Endothelial cell of umbilical vein (primary cell): ENCODE data around the gene ADARB2. TPM values are rescaled to one million over a fixed set of nuclear protein-coding genes. Genes with fewer than 3 reads are reported as not detected.

Experiments used
- BruUV-seq: library from RNA; stranded (reverse); fragments of 400-500 nt; replicated peaks from 2 replicates; lab custom pipeline; 2021; lab: Mats Ljungman, UMichigan
- CTCF ChIA-PET: fragments of 300-600, 350-600 bp; sonication (Branson Sonifier 250); formaldehyde crosslinking; loops from one replicate; lab custom pipeline; 2021; ENCODE audit warnings: antibody characterized with exemption, inconsistent platforms; lab: Charles Lee
- POLR2A ChIA-PET: fragments of 300-600, 350-600 bp; sonication (Branson Sonifier 250); formaldehyde crosslinking; loops from one replicate; lab custom pipeline; 2021; ENCODE audit warnings: antibody characterized with exemption, inconsistent platforms; lab: Charles Lee
- DNase-seq: peaks from one replicate; pipeline ENCODE4 v3.0.0-alpha.2; 2011; ENCODE audit warnings: low read depth, low spot score
- FAIRE-seq: peaks from 2 replicates; lab custom pipeline; 2011; peaks lifted over from hg19 to GRCh38; lab: Jason Lieb, UNC
- H2AFZ ChIP-seq: 2 replicates; pipeline ENCODE4 v1.6.0; 2012; ENCODE audit warnings: low read depth, low read length, control low read depth, inconsistent platforms
- H3K27ac ChIP-seq: 2 replicates; pipeline ENCODE4 v1.5.1; 2011; ENCODE audit warnings: low read depth, mild to moderate bottlenecking, control low read depth, low read length, moderate library complexity; ENCODE audit not compliant: insufficient read depth
- H3K27me3 ChIP-seq, 2 experiments: 2 replicates each; pipeline versions ENCODE4 v1.6.0 to v1.6.1; 2011; ENCODE audit warnings: low read length in 2 of 2, mixed read lengths in 1 of 2; ENCODE audit not compliant: control insufficient read depth in 2 of 2, insufficient read depth in 2 of 2
- H3K36me3 ChIP-seq, 2 experiments: 2 replicates in 1 of 2; 3 replicates in 1 of 2; pipeline ENCODE4 v1.5.1; 2011; ENCODE audit warnings: low read length in 2 of 2, mild to moderate bottlenecking in 1 of 2, moderate library complexity in 1 of 2; ENCODE audit not compliant: control insufficient read depth in 2 of 2, insufficient read depth in 2 of 2; ENCODE audit errors: extremely low read depth in 1 of 2
- H3K4me1 ChIP-seq: 3 replicates; pipeline ENCODE4 v1.5.1; 2011; ENCODE audit warnings: mild to moderate bottlenecking, low read length; ENCODE audit not compliant: control insufficient read depth, insufficient read depth; ENCODE audit errors: extremely low read depth
- H3K4me2 ChIP-seq: 2 replicates; pipeline ENCODE4 v1.6.1; 2011; ENCODE audit warnings: low read length, control low read depth, mixed read lengths; ENCODE audit not compliant: insufficient read depth
- H3K4me3 ChIP-seq, 3 experiments: fragments of 200-600 bp in 1 of 3; sonication (generic), shearing (Covaris generic) in 1 of 3; replicated peaks in 1 of 3; 2 replicates each; pipeline ENCODE4 v1.5.1; 2011 to 2016; ENCODE audit warnings: control low read depth in 3 of 3, low read length in 3 of 3, mild to moderate bottlenecking in 2 of 3, inconsistent platforms in 1 of 3, low read depth in 1 of 3, moderate library complexity in 1 of 3; ENCODE audit not compliant: insufficient read depth in 1 of 3
- H3K79me2 ChIP-seq: 2 replicates; pipeline ENCODE4 v1.6.0; 2012; ENCODE audit warnings: low read length, inconsistent platforms; ENCODE audit not compliant: control insufficient read depth, insufficient read depth
- H3K9ac ChIP-seq: replicated peaks from 2 replicates; pipeline ENCODE3; 2011; ENCODE audit warnings: low read length, control low read depth; ENCODE audit not compliant: insufficient read depth; ENCODE audit errors: extremely low read depth
- H3K9me1 ChIP-seq: replicated peaks from 3 replicates; pipeline ENCODE4 v1.6.0; 2011; ENCODE audit warnings: mild to moderate bottlenecking, low read length; ENCODE audit not compliant: control insufficient read depth, insufficient read depth; ENCODE audit errors: extremely low read depth
- H3K9me3 ChIP-seq: replicated peaks from 2 replicates; pipeline ENCODE4 v1.5.1; 2012; ENCODE audit warnings: low read length, inconsistent platforms; ENCODE audit not compliant: control insufficient read depth, insufficient read depth
- H4K20me1 ChIP-seq: replicated peaks from 2 replicates; pipeline ENCODE3; 2011; ENCODE audit warnings: mild to moderate bottlenecking, low read length; ENCODE audit not compliant: control insufficient read depth, insufficient read depth; ENCODE audit errors: extremely low read depth
- CTCF ChIP-seq, 2 donors: IDR thresholded peaks; 1 replicate in 1 of 2; 2 replicates in 1 of 2; pipeline ENCODE4 v1.5.1; 2011; ENCODE audit warnings: low read length in 2 of 2, mild to moderate bottlenecking in 2 of 2, moderate library complexity in 2 of 2, control low read depth in 1 of 2, inconsistent platforms in 1 of 2, low read depth in 1 of 2; ENCODE audit not compliant: insufficient read depth in 1 of 2; ENCODE audit errors: extremely low read depth in 1 of 2
- EZH2 ChIP-seq: IDR thresholded peaks from 2 replicates; pipeline ENCODE4 v1.6.1; 2012; ENCODE audit warnings: borderline replicate concordance, low read depth, mild to moderate bottlenecking, moderate library complexity, low read length, inconsistent platforms; ENCODE audit not compliant: severe bottlenecking
- FOS ChIP-seq: IDR thresholded peaks from 2 replicates; pipeline ENCODE4 v1.6.1; 2011; ENCODE audit warnings: mild to moderate bottlenecking, low read length, moderate library complexity, borderline replicate concordance; ENCODE audit not compliant: insufficient read depth
- GATA2 ChIP-seq: IDR thresholded peaks from 2 replicates; pipeline ENCODE4 v1.7.0; 2011; ENCODE audit warnings: low read depth, mild to moderate bottlenecking, moderate library complexity, mixed read lengths, low read length; ENCODE audit not compliant: insufficient read length, insufficient read depth
- JUN ChIP-seq: IDR thresholded peaks from 2 replicates; pipeline ENCODE4 v1.6.1; 2011; ENCODE audit warnings: borderline replicate concordance, low read depth; ENCODE audit not compliant: insufficient read length, insufficient read depth
- MAX ChIP-seq: IDR thresholded peaks from 2 replicates; pipeline ENCODE4 v1.6.1; 2011; ENCODE audit not compliant: insufficient read depth, insufficient read length
- POLR2A ChIP-seq: IDR thresholded peaks from 2 replicates; pipeline ENCODE4 v1.6.1; 2012; ENCODE audit warnings: low read depth, mild to moderate bottlenecking, control low read depth, low read length
- POLR2AphosphoS5 ChIP-seq: IDR thresholded peaks from 2 replicates; pipeline ENCODE4 v1.6.1; 2012; ENCODE audit warnings: low read depth, mild to moderate bottlenecking, control low read depth, low read length, moderate library complexity; ENCODE audit not compliant: insufficient read depth
- dilution Hi-C: fragments of 300-500 bp; cut with MboI; formaldehyde crosslinking; loops from one replicate; pipeline ENCODE4 v1.15.0; 2019; ENCODE audit warnings: low sequenced_read_pairs; ENCODE audit not compliant: extremely low pct_ligation_motif_present
- intact Hi-C: fragments of 100-400 bp; cut with micrococcal nuclease; formaldehyde crosslinking; loops from one replicate; pipeline ENCODE4 v1.10.0; 2022
- polyA plus RNA-seq, 4 experiments: library from polyadenylated mRNA; depleted of rRNA in 3 of 4; stranded (reverse) in 3 of 4; unstranded in 1 of 4; fragments of >200 nt; gene quantifications; 2 replicates each; pipeline versions ENCODE4 v1.2.1 to v1.2.3, GENCODE V29; 2011 to 2012; ENCODE audit warnings: missing spikeins in 1 of 4
- total RNA-seq: library from RNA; stranded (reverse); gene quantifications from 2 replicates; pipeline ENCODE4 v1.2.3, GENCODE V29; 2021

The ADARB2 gene
- total and polyA plus RNA-seq, 2 donors (not counting 3 experiments of a cell fraction or from before 2014, with no cell fraction given), result not detected

GRCh38 chr10:1670541-1671365 lies 66.6 kb downstream of the ADARB2 start:
- no peak for FAIRE-seq
- no peak for DNase-seq
- POLR2A ChIA-PET, result no interaction called here
- no peak overlapping the region for H2AFZ ChIP-seq
- H3K27ac ChIP-seq, result no peak overlapping the region
- peaks cover 5% of the 10 kb centered on the region for H3K9me3 ChIP-seq
- no TSS peak for BruUV-seq
- CTCF ChIA-PET, result no interaction called here
- dilution Hi-C loops, result no loop called here
- TF ChIP-seq GATA2, result no peak
- no peak for TF ChIP-seq FOS
- TF ChIP-seq POLR2AphosphoS5, result no peak
- no peak for TF ChIP-seq EZH2
- TF ChIP-seq JUN, result no peak
- no peak for TF ChIP-seq CTCF (IDR thresholded peaks at IDR 0.05; ENCODE audit: extremely low read depth in 1 of 2, insufficient read depth in 1 of 2, low read depth in 1 of 2, low read length in 2 of 2)
- no peak for TF ChIP-seq POLR2A
- no peak for TF ChIP-seq MAX
- no peaks in the 10 kb centered on the region for H3K27me3 ChIP-seq
- no peak overlapping the region for H3K9ac ChIP-seq
- intact Hi-C loops, result no loop called here
- H3K4me2 ChIP-seq, result no peak overlapping the region
- H3K79me2 ChIP-seq, result no peaks in the 10 kb centered on the region
- H3K36me3 ChIP-seq, result no peaks in the 10 kb centered on the region
- H3K9me1 ChIP-seq, result no peaks in the 10 kb centered on the region
- H4K20me1 ChIP-seq, result no peaks in the 10 kb centered on the region
- H3K4me1 ChIP-seq, result no peaks in the 10 kb centered on the region
- H3K4me3 ChIP-seq, result no peak overlapping the region
